Measurements from ENCODE around the gene ITGAX. TPM values are rescaled to one million over a fixed set of nuclear protein-coding genes. Genes with fewer than 3 reads are reported as not detected.

ITGAX gene
- total and polyA plus RNA-seq, 2 experiments from 2014 or later, result not detected

DNA sequence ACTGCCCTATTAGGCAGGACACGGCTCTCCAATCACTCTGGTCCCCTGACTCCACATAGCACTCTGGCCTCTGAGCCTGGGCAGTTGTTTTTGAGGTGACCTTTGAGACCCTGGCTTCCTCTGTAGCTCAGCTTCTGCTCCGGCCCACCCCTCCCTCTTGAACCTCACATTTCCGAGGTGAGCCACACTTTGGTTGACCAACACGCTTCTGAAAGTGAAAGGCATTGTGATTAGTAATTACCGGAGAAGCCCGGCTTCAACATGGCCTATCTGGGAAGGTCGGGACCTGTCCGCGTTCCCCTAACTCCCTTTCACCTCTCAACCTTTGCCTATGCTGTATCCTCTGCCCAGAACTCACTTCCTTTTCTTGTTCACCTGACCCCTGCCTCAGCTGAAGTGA is 10.3 kb upstream of the ITGAX start:
- Histone ChIP-seq H3F3A (ENCODE audit: insufficient read depth) (no peaks in the 10 kb centered on the region), H3K4me2 (ENCODE audit: unreplicated experiment) (no peak overlapping the region), H3K9me2 (ENCODE audit: insufficient read depth) (no peaks in the 10 kb centered on the region), H3K9ac (no peak overlapping the region), H3K27ac (no peak overlapping the region), H2AFZ (no peak overlapping the region), H4K20me1 (ENCODE audit: insufficient read depth) (no peaks in the 10 kb centered on the region), H3K9me3 (ENCODE audit: low read depth) (no peaks in the 10 kb centered on the region), H3K27me3 (replicated peaks; ENCODE audit: insufficient read depth) (no peaks in the 10 kb centered on the region), H3K36me3 (ENCODE audit: low read depth) (no peaks in the 10 kb centered on the region), H3K79me2 (ENCODE audit: insufficient read depth) (no peaks in the 10 kb centered on the region), H3K4me1 (ENCODE audit: insufficient read depth) (no peaks in the 10 kb centered on the region), H3K4me3 (no peak overlapping the region)
- WGBS, 2 experiments (ENCODE audit: low coverage in 1 of 2, low lambda C conversion rate in 2 of 2, missing lambda C conversion rate in 2 of 2), result 50 to 54% methylated on average over 9 of the region's 9 CpGs
- TF ChIP-seq EZH2phosphoT487 (IDR thresholded peaks at IDR 0.05; ENCODE audit: insufficient read depth, low read depth), result no peak
- TF ChIP-seq EZH2 (IDR thresholded peaks at IDR 0.05; ENCODE audit: insufficient read depth, poor library complexity, severe bottlenecking), result no peak
- no peak for DNase-seq
- in situ Hi-C loops (cut with MboI), result no loop called here

- 37% methylated on average over 5 of the region's 5 CpGs for WGBS, 2 experiments (ENCODE audit: low coverage in 1 of 2, low lambda C conversion rate in 2 of 2, missing lambda C conversion rate in 2 of 2)
- Histone ChIP-seq H3K4me2 (ENCODE audit: unreplicated experiment) (no peak overlapping the region), H3K9me3 (ENCODE audit: low read depth) (no peaks in the 10 kb centered on the region), H3F3A (ENCODE audit: insufficient read depth) (no peaks in the 10 kb centered on the region), H3K27ac (no peak overlapping the region), H3K9ac (no peak overlapping the region), H3K4me3 (no peak overlapping the region), H4K20me1 (ENCODE audit: insufficient read depth) (no peaks in the 10 kb centered on the region), H3K9me2 (ENCODE audit: insufficient read depth) (no peaks in the 10 kb centered on the region), H2AFZ (no peak overlapping the region), H3K27me3 (replicated peaks; ENCODE audit: insufficient read depth) (no peaks in the 10 kb centered on the region), H3K4me1 (ENCODE audit: insufficient read depth) (no peaks in the 10 kb centered on the region), H3K79me2 (ENCODE audit: insufficient read depth) (no peaks in the 10 kb centered on the region), H3K36me3 (ENCODE audit: low read depth) (no peaks in the 10 kb centered on the region)
- no peak for DNase-seq
- no peak for TF ChIP-seq EZH2phosphoT487 (IDR thresholded peaks at IDR 0.05; ENCODE audit: insufficient read depth, low read depth)
- TF ChIP-seq EZH2 (IDR thresholded peaks at IDR 0.05; ENCODE audit: insufficient read depth, poor library complexity, severe bottlenecking), result no peak
- in situ Hi-C loops (cut with MboI), result no loop called here
These were observed 7.5 kb upstream of the ITGAX start for GRCh38 chr16:31347445-31347844.

GRCh38 chr16:31348579-31348978 is 6.4 kb upstream of the ITGAX start:
- Histone ChIP-seq H3K9me2 (ENCODE audit: insufficient read depth) (no peaks in the 10 kb centered on the region), H3K9me3 (ENCODE audit: low read depth) (no peaks in the 10 kb centered on the region), H2AFZ (no peak overlapping the region), H3K4me2 (ENCODE audit: unreplicated experiment) (no peak overlapping the region), H3K79me2 (ENCODE audit: insufficient read depth) (no peaks in the 10 kb centered on the region), H3K27me3 (replicated peaks; ENCODE audit: insufficient read depth) (no peaks in the 10 kb centered on the region), H3K27ac (no peak overlapping the region), H4K20me1 (ENCODE audit: insufficient read depth) (no peaks in the 10 kb centered on the region), H3K4me1 (ENCODE audit: insufficient read depth) (no peaks in the 10 kb centered on the region), H3K9ac (no peak overlapping the region), H3K36me3 (ENCODE audit: low read depth) (no peaks in the 10 kb centered on the region), H3F3A (ENCODE audit: insufficient read depth) (no peaks in the 10 kb centered on the region), H3K4me3 (no peak overlapping the region)
- in situ Hi-C loops (cut with MboI), result no loop called here
- no peak for DNase-seq
- TF ChIP-seq EZH2 (IDR thresholded peaks at IDR 0.05; ENCODE audit: insufficient read depth, poor library complexity, severe bottlenecking), result no peak
- TF ChIP-seq EZH2phosphoT487 (IDR thresholded peaks at IDR 0.05; ENCODE audit: insufficient read depth, low read depth), result no peak
- WGBS, 2 experiments (ENCODE audit: low coverage in 1 of 2, low lambda C conversion rate in 2 of 2, missing lambda C conversion rate in 2 of 2), result 7 to 15% methylated on average over 3 of the region's 3 CpGs

DNA sequence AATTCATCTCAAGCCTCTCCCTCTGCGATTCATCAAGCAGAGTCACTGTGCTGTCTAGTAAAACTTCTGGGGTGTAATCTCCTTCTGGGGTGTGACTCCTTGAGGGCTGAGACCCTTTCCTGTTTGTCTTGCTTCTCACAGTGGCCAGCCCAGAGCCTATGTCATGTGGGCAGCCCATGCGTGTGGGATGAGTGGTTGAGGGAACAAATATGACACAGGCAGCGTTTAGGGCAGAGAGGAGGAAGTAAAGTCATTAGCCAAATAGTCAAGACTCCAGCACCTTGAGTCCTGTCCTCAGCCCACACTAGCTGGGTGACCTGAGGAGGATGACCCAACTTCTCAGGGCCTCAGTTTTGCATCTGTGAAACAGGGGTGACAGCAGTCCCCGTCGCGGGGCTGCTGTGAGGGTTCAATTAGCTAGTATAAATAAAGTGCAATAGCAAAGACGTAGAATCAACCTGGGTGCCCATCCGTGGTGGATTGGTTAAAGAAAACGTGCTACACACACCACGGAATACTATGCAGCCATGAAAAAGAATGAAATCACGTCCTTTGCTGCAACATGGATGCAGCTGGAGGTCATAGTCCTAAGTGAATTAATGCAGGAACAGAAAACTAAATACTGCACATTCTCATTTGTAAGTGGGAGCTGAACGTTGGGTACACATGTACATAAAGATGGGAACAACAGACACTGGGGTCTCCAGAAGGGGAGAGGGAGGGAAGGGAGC is 4.5 kb upstream of the ITGAX start:
- Histone ChIP-seq H3K27ac (no peak overlapping the region), H3K79me2 (ENCODE audit: insufficient read depth) (no peaks in the 10 kb centered on the region), H3K4me2 (ENCODE audit: unreplicated experiment) (no peak overlapping the region), H3K9ac (no peak overlapping the region), H4K20me1 (ENCODE audit: insufficient read depth) (no peaks in the 10 kb centered on the region), H3F3A (ENCODE audit: insufficient read depth) (no peaks in the 10 kb centered on the region), H2AFZ (no peak overlapping the region), H3K27me3 (replicated peaks; ENCODE audit: insufficient read depth) (no peaks in the 10 kb centered on the region), H3K4me3 (no peak overlapping the region), H3K9me3 (ENCODE audit: low read depth) (no peaks in the 10 kb centered on the region), H3K9me2 (ENCODE audit: insufficient read depth) (no peaks in the 10 kb centered on the region), H3K4me1 (ENCODE audit: insufficient read depth) (no peaks in the 10 kb centered on the region), H3K36me3 (ENCODE audit: low read depth) (no peaks in the 10 kb centered on the region)
- no peak for DNase-seq
- in situ Hi-C loops (cut with MboI), result no loop called here
- no peak for TF ChIP-seq EZH2 (IDR thresholded peaks at IDR 0.05; ENCODE audit: insufficient read depth, poor library complexity, severe bottlenecking)
- TF ChIP-seq EZH2phosphoT487 (IDR thresholded peaks at IDR 0.05; ENCODE audit: insufficient read depth, low read depth), result no peak
- 42 to 47% methylated on average over 12 of the region's 12 CpGs for WGBS, 2 experiments (ENCODE audit: low coverage in 1 of 2, low lambda C conversion rate in 2 of 2, missing lambda C conversion rate in 2 of 2)

Measured in GM23248 (cell line).